OCI-LY7 (cell line): ENCODE data around the gene ARHGEF3.

Source experiments
- CTCF ChIP-seq: fragments of 200-600 bp; sonication (generic); conservative IDR thresholded peaks from 2 replicates; pipeline ENCODE4 v1.5.1; 2014; ENCODE audit warnings: mild to moderate bottlenecking, antibody characterized with exemption, low read length, moderate library complexity, mixed read lengths
- EZH2phosphoT487 ChIP-seq: fragments of 200-600 bp; sonication (generic); IDR thresholded peaks from 2 replicates; pipeline ENCODE4 v1.6.1; 2018; ENCODE audit warnings: low read depth, borderline replicate concordance, mild to moderate bottlenecking, mixed run types, antibody characterized with exemption, low read length, moderate library complexity, mixed read lengths

DNA sequence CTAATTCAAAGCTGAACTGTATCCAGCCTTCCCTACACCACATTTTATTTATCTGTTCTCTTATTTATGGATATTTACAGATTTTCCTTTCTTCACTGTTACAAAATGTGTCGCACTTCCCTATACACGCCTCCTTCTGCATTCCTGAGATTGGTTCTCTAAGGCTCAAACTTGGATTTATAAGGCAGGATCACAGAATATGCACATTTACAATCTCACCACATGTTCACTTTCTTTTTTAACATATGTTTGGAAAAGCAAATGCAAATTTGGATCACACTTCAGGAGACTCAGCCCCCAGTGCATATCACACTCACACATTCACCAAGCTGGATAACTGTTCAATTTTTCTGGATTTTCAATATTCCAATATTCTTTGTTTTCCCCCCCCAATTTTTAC lies 31.8 kb upstream of the ARHGEF3 start:
- no peak for TF ChIP-seq CTCF
- no peak for TF ChIP-seq EZH2phosphoT487
